H9 (cell line): ENCODE data around the gene GAS5. TPM values are rescaled to one million over a fixed set of nuclear protein-coding genes. Genes with fewer than 3 reads are reported as not detected.
"Not testable (repeated sequence)": the region's sequence is repeated elsewhere in the genome, so short reads cannot be mapped to it uniquely, and the experiment has no call there.

Experiments used
- DNase-seq: peaks from one replicate; pipeline ENCODE4 v3.0.0-alpha.2; 2017
- H2AFZ ChIP-seq: one replicate; pipeline ENCODE4 v1.6.1; 2013; ENCODE audit warnings: mild to moderate bottlenecking, low read length, control low read depth, moderate library complexity
- H2AK5ac ChIP-seq: 2 replicates; pipeline ENCODE4 v1.6.1; 2013; ENCODE audit warnings: low read length, control low read depth, mixed read lengths; ENCODE audit not compliant: insufficient read length
- H2BK120ac ChIP-seq: one replicate; pipeline ENCODE4 v1.6.1; 2013; ENCODE audit warnings: low read depth, mild to moderate bottlenecking, low read length, control low read depth, inconsistent platforms; ENCODE audit not compliant: poor library complexity, severe bottlenecking
- H2BK12ac ChIP-seq: 2 replicates; pipeline ENCODE4 v1.6.1; 2013; ENCODE audit warnings: low read length, control low read depth, mixed read lengths, low read depth; ENCODE audit not compliant: insufficient read length
- H2BK15ac ChIP-seq: 2 replicates; pipeline ENCODE4 v1.6.1; 2013; ENCODE audit warnings: low read depth, low read length, control low read depth
- H2BK20ac ChIP-seq: one replicate; pipeline ENCODE4 v1.6.1; 2013; ENCODE audit warnings: low read depth, mild to moderate bottlenecking, low read length, control low read depth, inconsistent platforms; ENCODE audit not compliant: poor library complexity, severe bottlenecking
- H2BK5ac ChIP-seq: 2 replicates; pipeline ENCODE4 v1.6.1; 2013; ENCODE audit warnings: low read length, control low read depth, mixed read lengths; ENCODE audit not compliant: insufficient read length
- H3K14ac ChIP-seq: 2 replicates; pipeline ENCODE4 v1.6.1; 2013; ENCODE audit warnings: low read length, control low read depth; ENCODE audit not compliant: insufficient read depth
- H3K18ac ChIP-seq: 2 replicates; pipeline ENCODE4 v1.6.1; 2013; ENCODE audit warnings: low read depth, mild to moderate bottlenecking, mixed read lengths, low read length, control low read depth; ENCODE audit not compliant: insufficient read length
- H3K23ac ChIP-seq: 2 replicates; pipeline ENCODE4 v1.6.1; 2013; ENCODE audit warnings: low read length, control low read depth, mixed read lengths, low read depth; ENCODE audit not compliant: insufficient read length
- H3K23me2 ChIP-seq: 2 replicates; pipeline ENCODE4 v1.6.1; 2013; ENCODE audit warnings: low read depth, mild to moderate bottlenecking, mixed read lengths, low read length, control low read depth; ENCODE audit not compliant: insufficient read length, poor library complexity, severe bottlenecking
- H3K27ac ChIP-seq: 2 replicates; pipeline ENCODE4 v1.5.1; 2013; ENCODE audit warnings: low read length, control low read depth, mixed read lengths, low read depth; ENCODE audit not compliant: insufficient read length
- H3K27me3 ChIP-seq: 2 replicates; pipeline ENCODE4 v1.6.1; 2013; ENCODE audit warnings: low read length, control low read depth, inconsistent platforms; ENCODE audit not compliant: insufficient read depth
- H3K4ac ChIP-seq: 2 replicates; pipeline ENCODE4 v1.6.1; 2013; ENCODE audit warnings: low read depth, mild to moderate bottlenecking, control low read depth, inconsistent platforms, low read length, moderate library complexity
- H3K4me1 ChIP-seq: 2 replicates; pipeline ENCODE4 v1.6.1; 2013; ENCODE audit warnings: low read length, control low read depth, inconsistent platforms; ENCODE audit not compliant: insufficient read depth
- H3K4me2 ChIP-seq: 2 replicates; pipeline ENCODE4 v1.6.1; 2013; ENCODE audit warnings: low read length, control low read depth, mixed read lengths; ENCODE audit not compliant: insufficient read length, insufficient read depth
- H3K56ac ChIP-seq: 2 replicates; pipeline ENCODE4 v1.6.1; 2013; ENCODE audit warnings: low read depth, mild to moderate bottlenecking, mixed read lengths, low read length, control low read depth; ENCODE audit not compliant: insufficient read length
- H3K79me1 ChIP-seq: 2 replicates; pipeline ENCODE4 v1.6.1; 2013; ENCODE audit warnings: low read depth, mild to moderate bottlenecking, moderate library complexity, low read length, control low read depth, inconsistent platforms; ENCODE audit not compliant: insufficient read depth, poor library complexity, severe bottlenecking
- H3K79me2 ChIP-seq: 2 replicates; pipeline ENCODE4 v1.6.1; 2013; ENCODE audit warnings: low read length, control low read depth, inconsistent platforms; ENCODE audit not compliant: insufficient read depth
- H3K9ac ChIP-seq: 2 replicates; pipeline ENCODE4 v1.6.1; 2013; ENCODE audit warnings: low read length, control low read depth, mixed read lengths; ENCODE audit not compliant: insufficient read length; ENCODE audit errors: extremely low read depth
- H3K9me3 ChIP-seq: one replicate; pipeline ENCODE4 v1.6.1; 2013; ENCODE audit warnings: low read depth, low read length, inconsistent platforms; ENCODE audit not compliant: control insufficient read depth
- H3T11ph ChIP-seq: one replicate; pipeline ENCODE4 v1.6.1; 2013; ENCODE audit warnings: mild to moderate bottlenecking, low read length, control low read depth, inconsistent platforms
- H4K20me1 ChIP-seq: one replicate; pipeline ENCODE4 v1.6.1; 2013; ENCODE audit not compliant: control insufficient read depth, insufficient read length, insufficient read depth
- H4K5ac ChIP-seq: 2 replicates; pipeline ENCODE4 v1.6.1; 2013; ENCODE audit warnings: low read depth, mild to moderate bottlenecking, mixed read lengths, low read length, control low read depth; ENCODE audit not compliant: insufficient read length
- H4K8ac ChIP-seq: replicated peaks from 2 replicates; pipeline ENCODE4 v1.6.1; 2013; ENCODE audit warnings: low read length, control low read depth, mixed read lengths, low read depth; ENCODE audit not compliant: insufficient read length
- H4K91ac ChIP-seq: 2 replicates; pipeline ENCODE4 v1.6.1; 2013; ENCODE audit warnings: low read depth, mild to moderate bottlenecking, moderate library complexity, mixed read lengths, low read length, control low read depth; ENCODE audit not compliant: insufficient read length
- H3K27ac Mint-ChIP-seq, 3 experiments: 2 replicates in 2 of 3; 3 replicates in 1 of 3; pipeline ENCODE4 v1.8.0; 2020 to 2021; ENCODE audit warnings: mixed read lengths in 3 of 3, mild to moderate bottlenecking in 1 of 3, moderate library complexity in 1 of 3
- H3K27me3 Mint-ChIP-seq: 2 replicates; pipeline ENCODE4 v1.8.0; 2021; ENCODE audit warnings: low read depth, mild to moderate bottlenecking, moderate library complexity, mixed read lengths
- H3K36me3 Mint-ChIP-seq, 3 experiments: 2 replicates in 2 of 3; 3 replicates in 1 of 3; pipeline ENCODE4 v1.8.0; 2020 to 2021; ENCODE audit warnings: low read depth in 3 of 3, mixed read lengths in 3 of 3; ENCODE audit not compliant: insufficient read depth in 1 of 3
- H3K4me1 Mint-ChIP-seq, 2 experiments: 2 replicates each; pipeline ENCODE4 v1.8.0; 2020; ENCODE audit warnings: mixed read lengths in 2 of 2
- H3K4me3 Mint-ChIP-seq, 2 experiments: 2 replicates in 1 of 2; 3 replicates in 1 of 2; pipeline ENCODE4 v1.8.0; 2020 to 2021; ENCODE audit warnings: mild to moderate bottlenecking in 2 of 2, mixed read lengths in 2 of 2, moderate library complexity in 1 of 2
- H3K9me3 Mint-ChIP-seq, 2 experiments: 2 replicates in 1 of 2; 3 replicates in 1 of 2; pipeline ENCODE4 v1.8.0; 2020; ENCODE audit warnings: mild to moderate bottlenecking in 2 of 2, mixed read lengths in 2 of 2, moderate library complexity in 1 of 2
- WGBS: extraction: QIAGEN DNeasy Blood & Tissue Kit; methylation state at CpG from one replicate; pipeline ENCODE4 v1.1.7; 2013; ENCODE audit warnings: missing lambda C conversion rate, low lambda C conversion rate, mixed read lengths; ENCODE audit not compliant: insufficient read length; ENCODE audit errors: extremely low coverage; 5-methylcytosine and 5-hydroxymethylcytosine counted together
- total RNA-seq: library from RNA; stranded (reverse); gene quantifications from 2 replicates; pipeline ENCODE4 v1.2.1, GENCODE V29; 2021
- TF ChIP-seq, protein P1 (sequence below): fragments of 200-600 bp; sonication (generic); conservative IDR thresholded peaks from 3 replicates; pipeline ENCODE4 v1.8.0; 2021; ENCODE audit warnings: antibody characterized with exemption, mild to moderate bottlenecking

Gene GAS5
- total RNA-seq, 1 experiment from 2014 or later = 690 TPM

DNA sequence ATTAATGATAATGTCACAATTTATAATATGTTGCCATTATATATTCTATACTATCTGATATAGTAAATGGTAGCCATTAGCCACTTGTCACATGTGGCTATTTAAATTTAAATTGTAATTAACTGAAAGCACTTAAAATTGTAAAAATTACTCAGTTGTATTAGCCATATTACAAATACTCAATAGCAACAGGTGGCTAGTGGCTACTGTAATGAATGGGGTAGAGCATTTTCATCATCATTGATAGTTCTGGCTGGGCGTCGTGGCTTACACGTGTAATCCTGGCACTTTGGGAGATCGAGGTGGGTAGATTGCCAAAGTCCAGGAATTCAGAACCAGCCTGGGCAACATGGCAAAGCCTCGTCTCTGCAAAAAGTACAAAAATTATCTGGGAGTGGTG lies 16.9 kb upstream of the GAS5 start:
- no peak overlapping the region for H3T11ph ChIP-seq
- no peaks in the 10 kb centered on the region for H3K79me1 ChIP-seq
- no peak overlapping the region for H3K27ac ChIP-seq
- no peak overlapping the region for H3K56ac ChIP-seq
- H2BK120ac ChIP-seq = no peak overlapping the region
- H4K91ac ChIP-seq = no peak overlapping the region
- H3K27me3 Mint-ChIP-seq = no peaks in the 10 kb centered on the region
- peaks cover 16 to 20% of the 10 kb centered on the region in 2 experiments for H3K4me1 Mint-ChIP-seq
- no peak overlapping the region for H2BK5ac ChIP-seq
- peaks cover 6% of the 10 kb centered on the region; the same call in 1 of the 2 replicates for H3K4me1 ChIP-seq
- H3K9me3 ChIP-seq = no peaks in the 10 kb centered on the region
- H2AK5ac ChIP-seq = no peak overlapping the region
- H3K4me2 ChIP-seq = no peak overlapping the region
- no peak overlapping the region for H2BK20ac ChIP-seq
- DNase-seq = no peak
- no CpG with 5 or more reads among the region's 5 CpGs for WGBS
- no peaks in the 10 kb centered on the region for H3K9me3 Mint-ChIP-seq
- H3K9ac ChIP-seq = no peak overlapping the region
- H2AFZ ChIP-seq = no peak overlapping the region
- no peak overlapping the region for H3K27ac Mint-ChIP-seq
- no peak overlapping the region for H3K14ac ChIP-seq
- no peaks in the 10 kb centered on the region for H4K20me1 ChIP-seq
- H3K4ac ChIP-seq = no peak overlapping the region
- H3K4me3 Mint-ChIP-seq = no peak overlapping the region
- H3K23me2 ChIP-seq = no peaks in the 10 kb centered on the region
- TF ChIP-seq, protein P1, sequence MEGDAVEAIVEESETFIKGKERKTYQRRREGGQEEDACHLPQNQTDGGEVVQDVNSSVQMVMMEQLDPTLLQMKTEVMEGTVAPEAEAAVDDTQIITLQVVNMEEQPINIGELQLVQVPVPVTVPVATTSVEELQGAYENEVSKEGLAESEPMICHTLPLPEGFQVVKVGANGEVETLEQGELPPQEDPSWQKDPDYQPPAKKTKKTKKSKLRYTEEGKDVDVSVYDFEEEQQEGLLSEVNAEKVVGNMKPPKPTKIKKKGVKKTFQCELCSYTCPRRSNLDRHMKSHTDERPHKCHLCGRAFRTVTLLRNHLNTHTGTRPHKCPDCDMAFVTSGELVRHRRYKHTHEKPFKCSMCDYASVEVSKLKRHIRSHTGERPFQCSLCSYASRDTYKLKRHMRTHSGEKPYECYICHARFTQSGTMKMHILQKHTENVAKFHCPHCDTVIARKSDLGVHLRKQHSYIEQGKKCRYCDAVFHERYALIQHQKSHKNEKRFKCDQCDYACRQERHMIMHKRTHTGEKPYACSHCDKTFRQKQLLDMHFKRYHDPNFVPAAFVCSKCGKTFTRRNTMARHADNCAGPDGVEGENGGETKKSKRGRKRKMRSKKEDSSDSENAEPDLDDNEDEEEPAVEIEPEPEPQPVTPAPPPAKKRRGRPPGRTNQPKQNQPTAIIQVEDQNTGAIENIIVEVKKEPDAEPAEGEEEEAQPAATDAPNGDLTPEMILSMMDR = no peak
- no peaks in the 10 kb centered on the region for H3K27me3 ChIP-seq
- H4K5ac ChIP-seq = no peak overlapping the region
- H3K23ac ChIP-seq = no peak overlapping the region
- H2BK12ac ChIP-seq = no peak overlapping the region
- H3K79me2 ChIP-seq = no peaks in the 10 kb centered on the region; the same call in 1 of the 2 replicates
- H3K18ac ChIP-seq = no peak overlapping the region
- H4K8ac ChIP-seq = no peak overlapping the region
- peaks cover 11 to 25% (median 24%) of the 10 kb centered on the region in 3 experiments; a peak in 6 of 7 replicates for H3K36me3 Mint-ChIP-seq
- no peak overlapping the region for H2BK15ac ChIP-seq

GRCh38 chr1:173881117-173881516 lies 13.3 kb upstream of the GAS5 start:
- not testable (repeated sequence) for H4K5ac ChIP-seq, H3K23ac ChIP-seq, H3K27me3 Mint-ChIP-seq, H3T11ph ChIP-seq, H4K20me1 ChIP-seq, H2AFZ ChIP-seq, H3K27ac ChIP-seq, H4K8ac ChIP-seq, H3K4me2 ChIP-seq, DNase-seq, H3K27ac Mint-ChIP-seq, H3K14ac ChIP-seq, H3K18ac ChIP-seq, H2BK20ac ChIP-seq, H3K27me3 ChIP-seq, H2BK5ac ChIP-seq, H3K4me1 Mint-ChIP-seq, H3K4me3 Mint-ChIP-seq, H3K79me2 ChIP-seq, H3K9me3 Mint-ChIP-seq, H3K4ac ChIP-seq, H3K9me3 ChIP-seq, H2BK15ac ChIP-seq, H3K9ac ChIP-seq, H2BK12ac ChIP-seq, H4K91ac ChIP-seq, H2BK120ac ChIP-seq, H3K79me1 ChIP-seq, H3K56ac ChIP-seq, H2AK5ac ChIP-seq, H3K23me2 ChIP-seq, H3K4me1 ChIP-seq
- WGBS = no CpG with 5 or more reads among the region's 4 CpGs
- peaks cover 10 to 39% (median 36%) of the 10 kb centered on the region in 3 experiments; a peak in 6 of 7 replicates for H3K36me3 Mint-ChIP-seq
